GM20431 (cell line): ENCODE data around the gene CBFA2T2.
"Not testable (repeated sequence)": the region's sequence is repeated elsewhere in the genome, so short reads cannot be mapped to it uniquely, and the experiment has no call there.

Source experiments
- in situ Hi-C: fragments of 300-500 bp; cut with MseI, MboI; formaldehyde crosslinking; loops from one replicate; pipeline ENCODE4 v1.15.0; 2020; ENCODE audit warnings: low sequenced_read_pairs; ENCODE audit not compliant: unreplicated experiment

The CBFA2T2 gene

DNA sequence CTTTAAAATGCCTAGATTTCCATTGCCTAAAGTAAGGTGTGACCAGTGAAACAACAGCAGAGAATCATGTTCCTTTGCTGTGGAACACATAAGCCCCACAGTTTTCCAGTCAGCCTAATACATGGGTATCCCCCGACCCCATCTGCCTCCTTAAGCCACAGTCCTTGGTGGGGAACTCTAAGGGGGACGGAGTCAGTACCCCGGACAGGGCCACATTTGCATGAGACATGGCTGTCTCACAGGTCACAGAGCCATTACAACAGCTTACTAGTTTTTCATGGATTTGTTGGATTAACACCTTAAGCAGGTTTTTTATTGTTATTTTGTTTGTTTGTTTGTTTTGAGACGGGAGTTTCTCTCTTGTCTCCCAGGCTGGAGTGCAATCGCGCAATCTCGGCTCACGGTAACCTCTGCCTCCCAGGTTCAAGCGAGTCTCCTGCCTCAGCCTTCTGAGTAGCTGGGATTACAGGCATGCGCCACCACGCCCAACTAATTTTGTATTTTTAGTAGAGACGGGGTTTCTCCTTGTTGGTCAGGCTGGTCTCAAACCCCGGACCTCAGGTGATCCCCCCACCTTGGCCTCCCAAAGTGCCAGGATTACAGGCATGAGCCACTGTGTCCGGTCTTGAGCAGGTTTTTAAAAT is 157.2 kb downstream of the CBFA2T2 start:
- in situ Hi-C loops: not testable (repeated sequence)

GRCh38 chr20:33647603-33648395 is 157.9 kb downstream of the CBFA2T2 start:
- in situ Hi-C loops: no loop called here

GRCh38 chr20:33648396-33649004 is 158.6 kb downstream of the CBFA2T2 start:
- in situ Hi-C loops: no loop called here

DNA sequence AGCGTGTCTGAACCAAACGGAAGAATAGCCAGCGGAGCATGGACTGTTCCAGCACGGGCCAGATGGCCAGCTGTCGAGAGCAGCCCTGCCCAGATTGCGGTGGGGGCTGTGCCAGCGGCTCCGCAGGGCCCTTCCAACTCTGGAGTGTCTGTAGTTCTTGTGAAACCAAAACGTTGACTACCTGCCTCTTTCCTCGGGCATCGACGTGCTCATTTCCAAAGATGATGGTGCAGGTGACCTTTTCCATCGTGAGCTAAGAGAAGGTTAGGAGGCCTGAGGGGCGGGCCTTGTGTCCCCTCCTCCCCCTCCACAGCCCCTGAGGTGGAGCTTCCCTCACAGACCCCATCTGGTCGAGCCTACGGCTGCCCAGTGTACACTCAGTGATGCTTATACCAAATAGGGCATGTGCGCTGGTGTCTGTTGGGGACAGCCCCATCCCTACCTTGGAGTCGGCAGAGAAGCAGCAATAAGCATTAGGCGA is 159.3 kb downstream of the CBFA2T2 start:
- in situ Hi-C loops: no loop called here

- in situ Hi-C loops: loop anchor here (10.0 kb wide), 1 partner anchor 185 kb away; no protein-coding TSS in a partner anchor
These were observed 160.3 kb downstream of the CBFA2T2 start for GRCh38 chr20:33650111-33650752.

DNA sequence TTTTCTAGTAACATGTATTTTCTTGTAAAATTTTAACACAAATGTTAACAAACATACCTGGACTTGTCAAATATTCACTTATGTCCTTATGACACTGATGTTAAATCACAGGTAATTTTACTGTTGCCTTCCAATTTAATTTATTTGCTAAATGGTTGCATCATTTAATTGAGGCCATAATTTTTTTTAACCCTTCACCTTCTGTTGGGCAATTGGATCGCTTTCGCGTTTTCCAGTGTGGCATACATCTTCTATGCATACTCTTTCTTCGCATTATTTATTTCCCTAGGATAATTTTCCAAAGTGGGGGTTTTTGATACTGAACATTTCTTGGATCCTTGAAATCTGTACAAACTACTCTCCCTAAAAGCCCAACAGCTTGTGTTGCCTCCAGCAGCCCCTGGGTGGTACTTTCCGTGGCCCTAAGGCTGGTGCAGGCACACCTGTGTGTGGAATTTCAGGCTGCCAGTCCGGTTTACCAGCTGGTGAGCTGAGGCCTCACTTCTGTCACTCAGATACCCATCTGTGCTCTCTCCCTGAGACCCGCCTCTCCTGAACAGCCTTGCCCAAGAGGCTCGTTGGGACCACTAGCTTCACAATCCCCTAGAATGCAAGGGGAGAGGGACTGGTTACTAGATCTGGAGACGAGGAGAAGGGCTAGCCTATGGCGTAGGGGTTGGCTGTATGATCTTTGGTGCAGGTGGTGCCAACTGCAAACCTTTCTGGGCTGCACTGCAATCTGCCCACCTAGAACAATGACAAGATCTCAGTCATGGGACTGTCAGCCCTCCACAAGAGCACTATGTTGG is 161.1 kb downstream of the CBFA2T2 start:
- in situ Hi-C loops: loop anchor here (10.0 kb wide), 1 partner anchor 186 kb away; no protein-coding TSS in a partner anchor

DNA sequence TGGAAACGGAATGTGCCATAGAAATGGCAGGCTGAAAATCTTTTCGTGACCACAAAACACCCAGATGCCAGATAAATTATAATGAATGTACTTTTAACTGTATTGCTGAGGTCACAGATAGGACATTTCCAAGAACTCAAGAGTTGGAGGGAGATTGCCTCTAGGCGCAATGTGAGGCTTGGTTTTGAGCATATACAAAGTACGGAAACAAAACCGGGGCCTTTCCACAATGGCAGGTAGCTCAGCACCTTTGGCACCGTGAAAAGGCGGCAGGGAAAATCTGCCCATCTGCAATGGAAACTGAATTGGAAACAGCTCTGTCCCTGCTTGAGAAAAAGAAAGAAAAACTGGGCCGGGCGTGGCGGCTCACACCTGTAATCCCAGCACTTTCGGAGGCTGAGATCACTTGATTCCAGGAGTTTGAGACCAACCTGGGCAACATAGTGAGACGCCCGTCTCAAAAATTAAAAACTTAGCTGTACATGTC is 161.7 kb downstream of the CBFA2T2 start:
- in situ Hi-C loops: loop anchor here (10.0 kb wide), 1 partner anchor 187 kb away; no protein-coding TSS in a partner anchor

DNA sequence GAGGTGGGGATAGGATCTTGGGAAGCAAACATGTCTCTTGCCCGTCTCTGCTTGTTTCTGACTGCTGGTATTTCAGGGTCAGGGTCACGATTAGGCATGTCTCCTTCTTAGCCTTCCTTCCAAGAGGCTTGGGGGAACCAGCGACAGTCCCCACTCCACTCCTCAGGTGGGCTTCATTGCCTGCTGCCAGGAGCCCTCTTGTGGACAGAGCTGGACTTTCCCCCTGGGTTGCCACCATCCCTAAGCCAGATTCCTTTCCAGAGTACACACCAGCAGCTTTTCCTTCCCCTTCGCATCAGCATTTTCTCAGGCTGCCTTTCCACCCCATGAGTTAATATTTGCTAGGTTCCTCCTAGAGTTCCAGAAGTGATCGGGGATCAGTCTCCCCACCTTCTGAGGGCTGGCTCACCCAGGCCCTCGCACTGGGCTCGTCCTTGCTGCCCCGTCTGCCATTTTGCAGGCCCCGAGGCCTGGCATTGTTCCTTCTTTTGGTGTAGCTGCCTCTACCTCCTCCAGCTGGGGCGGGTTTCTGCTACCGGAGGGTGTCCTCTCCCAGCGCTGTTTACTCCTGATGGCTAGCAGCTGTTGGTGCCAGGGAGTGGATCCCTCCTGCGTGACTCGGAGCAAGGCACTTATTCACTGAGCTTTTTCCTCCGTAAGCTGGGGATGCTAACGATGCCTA is 163.5 kb downstream of the CBFA2T2 start:
- in situ Hi-C loops: loop anchor here (10.0 kb wide), 1 partner anchor 189 kb away; no protein-coding TSS in a partner anchor

DNA sequence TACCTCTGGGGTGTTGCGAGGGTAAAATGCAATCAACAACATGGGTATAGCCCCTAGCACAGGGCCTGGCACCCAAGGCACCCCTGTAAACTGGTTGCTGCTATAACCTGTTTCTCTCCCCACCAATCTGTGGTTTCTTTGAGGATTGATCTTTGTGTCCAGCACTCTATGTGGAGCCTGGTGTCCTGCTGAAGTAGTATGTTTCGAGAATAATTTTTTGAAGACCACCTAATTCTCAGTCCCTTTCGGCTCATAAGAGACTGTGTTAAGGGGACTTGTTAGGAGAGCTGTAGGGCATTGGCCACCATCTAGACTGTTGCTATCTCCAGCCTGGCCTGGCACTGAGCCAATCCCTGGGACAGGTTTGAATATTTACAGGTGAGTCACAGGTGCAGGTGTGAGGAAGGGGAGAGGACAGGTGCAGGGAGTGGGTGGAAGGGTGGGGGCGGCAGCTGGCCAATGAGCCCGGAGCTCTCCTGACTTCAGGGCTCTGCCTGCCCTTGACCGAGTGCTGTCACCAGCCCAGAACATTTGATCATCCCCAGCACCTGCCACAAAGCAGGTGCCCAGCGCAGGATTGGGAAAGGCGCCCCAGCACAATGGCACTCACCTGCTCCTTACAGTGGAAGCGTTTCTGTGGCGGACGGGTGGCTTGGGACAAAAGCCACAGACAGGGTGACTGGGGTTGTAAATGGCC is 164.2 kb downstream of the CBFA2T2 start:
- in situ Hi-C loops: loop anchor here (10.0 kb wide), 1 partner anchor 189 kb away; no protein-coding TSS in a partner anchor

DNA sequence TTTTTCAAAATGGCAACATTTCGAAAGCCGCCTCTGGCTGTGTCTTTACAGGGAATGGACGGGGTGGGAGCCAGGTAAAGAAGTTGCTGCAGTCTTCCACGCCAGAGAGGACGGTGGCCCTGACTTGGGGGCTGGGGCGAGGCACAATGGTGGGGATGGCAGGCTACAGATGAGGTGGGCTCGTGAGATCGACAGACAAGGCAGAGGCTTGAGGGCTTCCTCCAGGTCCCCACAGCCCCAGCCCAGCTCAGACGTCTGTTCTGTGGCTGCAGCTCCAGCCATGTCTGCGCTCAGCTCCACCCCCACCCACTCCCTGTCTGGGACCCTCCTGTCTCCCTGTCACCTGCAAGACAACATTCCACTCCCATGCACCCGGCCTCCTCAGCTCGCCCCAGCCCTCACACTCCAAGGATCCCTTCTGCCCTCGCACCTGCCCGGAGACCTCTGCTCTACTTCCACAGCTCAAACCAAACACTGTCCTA is 164.8 kb downstream of the CBFA2T2 start:
- in situ Hi-C loops: loop anchor here (10.0 kb wide), 1 partner anchor 190 kb away; no protein-coding TSS in a partner anchor

DNA sequence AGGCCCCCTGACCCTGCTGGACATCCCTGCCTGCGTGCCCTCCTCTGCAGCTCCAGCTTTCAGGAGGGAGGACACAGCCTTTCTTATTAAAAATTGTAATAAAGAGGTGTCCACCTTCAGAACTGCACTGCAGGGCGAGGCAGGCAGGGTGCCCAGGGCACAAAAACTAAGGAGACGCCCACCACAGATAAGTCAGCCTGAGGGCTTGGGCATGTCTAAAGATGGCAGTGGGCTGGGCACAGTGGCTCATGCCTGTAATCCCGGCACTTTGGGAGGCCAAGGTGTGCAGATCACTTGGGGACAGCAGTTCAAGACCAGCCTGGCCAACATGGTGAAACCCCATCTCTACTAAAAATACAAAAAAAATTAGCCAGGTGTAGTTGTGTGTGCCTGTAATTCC is 165.3 kb downstream of the CBFA2T2 start:
- in situ Hi-C loops: loop anchor here (10.0 kb wide), 1 partner anchor 190 kb away; no protein-coding TSS in a partner anchor

DNA sequence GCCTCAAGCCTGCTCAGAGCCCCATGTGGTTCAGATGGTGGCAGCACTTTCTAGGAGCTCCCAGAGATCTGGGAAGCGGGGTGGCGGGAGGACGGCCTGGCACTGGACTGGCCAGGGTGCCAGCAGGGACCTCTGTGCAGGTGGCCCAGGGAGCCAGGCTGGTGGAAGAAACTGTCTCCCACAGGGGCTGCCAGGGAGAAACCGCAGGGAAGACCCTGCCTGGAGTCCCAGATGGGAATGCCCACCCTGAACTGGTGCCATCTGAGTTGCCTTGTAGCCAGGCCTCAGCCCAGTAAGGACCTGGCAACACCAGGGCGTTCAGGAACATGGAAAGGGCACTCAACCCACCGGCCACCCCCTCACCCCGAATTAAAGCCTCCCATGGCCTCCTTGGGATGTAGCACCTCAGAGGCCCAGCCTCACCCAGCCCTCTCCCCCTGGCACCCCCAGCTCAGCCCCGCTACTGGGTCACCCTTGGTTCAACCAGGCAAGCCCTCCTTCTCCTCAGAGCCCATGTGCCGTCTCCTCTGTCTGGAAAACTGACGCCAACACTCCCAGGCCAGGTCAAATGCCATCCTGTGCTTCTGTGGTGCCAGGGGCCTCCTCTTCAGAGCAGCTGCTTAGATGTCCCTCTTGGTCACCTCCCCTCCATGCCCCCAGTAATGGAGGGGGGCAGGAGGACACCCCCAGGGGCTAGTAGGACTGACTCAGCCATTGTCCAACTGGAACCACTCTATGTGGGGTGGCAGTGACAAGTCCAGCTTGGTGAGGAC is 166.3 kb downstream of the CBFA2T2 start:
- in situ Hi-C loops: loop anchor here (10.0 kb wide), 1 partner anchor 191 kb away; no protein-coding TSS in a partner anchor

DNA sequence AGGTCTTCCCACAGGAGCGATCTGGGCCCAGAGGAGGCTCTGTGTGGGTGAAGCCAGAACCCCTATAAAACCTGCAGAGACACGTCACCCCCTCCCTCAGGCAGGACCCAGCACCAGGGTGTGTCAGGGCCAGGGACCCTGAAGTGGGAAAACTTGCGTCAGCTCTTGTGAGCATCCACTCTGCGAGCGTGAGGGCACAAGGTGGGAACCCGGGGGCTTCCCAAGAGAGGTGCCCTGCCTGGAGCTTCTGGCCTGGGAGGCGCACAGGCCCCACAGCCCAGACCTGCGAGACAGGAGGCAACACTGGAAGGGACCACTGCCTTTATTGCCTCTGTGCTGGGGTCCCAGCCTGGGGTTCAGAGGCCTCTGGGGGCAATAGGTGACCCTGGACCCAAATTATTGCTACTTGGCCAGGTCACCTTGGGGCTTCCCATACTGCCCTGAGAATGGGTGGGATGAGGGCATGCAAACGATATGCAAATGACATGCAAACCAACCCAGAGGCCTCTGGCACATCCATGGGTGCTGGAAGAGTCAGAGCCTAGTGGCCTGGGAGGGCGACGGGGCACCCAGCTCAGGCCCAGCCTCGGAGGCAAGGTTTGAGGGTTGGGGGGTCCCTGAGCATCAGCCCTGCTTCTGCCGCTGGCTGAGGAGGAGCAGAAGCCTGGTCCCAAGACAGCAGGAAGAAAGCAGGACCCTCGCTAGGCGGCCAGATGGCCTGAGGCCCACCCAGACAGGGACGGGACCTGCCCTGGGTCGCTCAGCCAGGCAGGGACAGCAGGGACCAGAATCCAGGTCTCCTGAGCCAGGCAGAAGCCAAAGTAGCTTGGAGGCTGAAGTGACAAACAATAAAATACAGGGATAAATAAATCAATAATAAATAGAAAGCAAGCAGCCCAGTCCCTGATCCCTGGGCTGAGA is 167.1 kb downstream of the CBFA2T2 start:
- in situ Hi-C loops: loop anchor here (10.0 kb wide), 1 partner anchor 192 kb away; no protein-coding TSS in a partner anchor

GRCh38 chr20:33657704-33658095 is 167.8 kb downstream of the CBFA2T2 start:
- in situ Hi-C loops: loop anchor here (10.0 kb wide), 1 partner anchor 193 kb away; no protein-coding TSS in a partner anchor

DNA sequence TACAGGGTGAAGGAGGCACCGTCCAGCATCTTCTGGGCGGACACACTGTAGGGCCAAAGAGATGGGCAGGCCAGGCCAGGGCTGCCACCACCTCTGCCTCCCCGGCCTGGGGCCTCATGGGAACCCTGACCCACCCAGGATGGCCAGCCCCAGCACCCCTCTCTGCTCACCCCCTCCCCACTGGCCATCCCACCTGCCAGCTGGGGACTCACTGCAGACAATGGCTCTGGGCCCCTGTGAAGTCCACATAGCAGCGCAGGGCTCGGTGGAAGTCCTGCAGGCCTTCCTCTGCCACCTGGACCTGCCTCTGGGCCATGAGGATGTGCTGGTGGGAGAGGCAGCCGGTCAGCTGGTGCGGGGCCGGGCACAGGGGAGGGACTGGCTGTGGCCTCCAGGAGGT is 168.6 kb downstream of the CBFA2T2 start:
- in situ Hi-C loops: loop anchor here (10.0 kb wide), 1 partner anchor 194 kb away; no protein-coding TSS in a partner anchor

DNA sequence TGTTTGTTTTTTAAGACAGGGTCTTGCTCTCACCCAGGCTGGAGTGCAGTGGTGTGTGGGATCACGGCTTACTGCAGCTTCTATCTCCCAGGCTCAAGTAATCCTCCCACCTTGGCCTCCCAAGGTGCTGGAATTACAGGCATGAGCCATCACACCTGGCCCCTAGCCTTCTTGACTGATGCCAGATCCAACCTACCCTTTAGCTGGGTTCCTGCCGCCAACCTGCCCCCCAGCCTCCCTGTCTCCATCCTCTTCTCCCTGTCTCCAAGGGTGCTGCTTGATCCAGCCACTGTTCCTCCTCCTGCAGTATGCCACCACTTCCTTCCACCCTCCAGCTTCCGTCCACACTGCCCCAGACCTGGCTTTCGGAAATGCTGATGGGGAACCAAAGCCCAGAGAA is 169.0 kb downstream of the CBFA2T2 start:
- in situ Hi-C loops: loop anchor here (10.0 kb wide), 1 partner anchor 194 kb away; no protein-coding TSS in a partner anchor
